ENCODE data around the gene FOXO3. TPM values are rescaled to one million over a fixed set of nuclear protein-coding genes. Genes with fewer than 3 reads are reported as not detected.

Gene FOXO3
- total RNA-seq, 2 donors from 2014 or later, result 108 to 144 TPM

DNA sequence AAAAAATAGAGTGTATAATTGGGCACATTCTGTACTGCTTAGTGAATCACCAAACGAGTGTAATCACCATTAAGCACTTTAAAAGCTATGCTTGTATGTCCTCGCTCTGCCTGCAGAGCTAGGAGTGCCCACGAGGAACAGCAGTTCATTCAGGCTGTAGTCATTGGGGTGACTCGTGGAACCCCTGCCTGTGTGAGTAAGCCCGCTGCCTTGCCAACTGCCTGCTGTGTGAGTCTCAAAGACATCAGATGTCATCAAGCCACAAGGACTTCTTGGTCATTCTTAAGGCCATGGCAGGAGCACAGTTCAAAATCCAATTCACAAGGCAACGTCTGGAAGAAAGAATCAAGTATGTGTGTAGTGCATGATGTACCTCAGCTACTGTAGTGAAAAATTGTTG, 60.4 kb downstream of the FOXO3 start:
- no peaks in the 10 kb centered on the region for H3K27me3 ChIP-seq (replicated peaks; ENCODE audit: insufficient read depth)
- H3K9me3 ChIP-seq, result no peaks in the 10 kb centered on the region
- no peaks in the 10 kb centered on the region for H3K36me3 ChIP-seq
- TF ChIP-seq, protein P1, sequence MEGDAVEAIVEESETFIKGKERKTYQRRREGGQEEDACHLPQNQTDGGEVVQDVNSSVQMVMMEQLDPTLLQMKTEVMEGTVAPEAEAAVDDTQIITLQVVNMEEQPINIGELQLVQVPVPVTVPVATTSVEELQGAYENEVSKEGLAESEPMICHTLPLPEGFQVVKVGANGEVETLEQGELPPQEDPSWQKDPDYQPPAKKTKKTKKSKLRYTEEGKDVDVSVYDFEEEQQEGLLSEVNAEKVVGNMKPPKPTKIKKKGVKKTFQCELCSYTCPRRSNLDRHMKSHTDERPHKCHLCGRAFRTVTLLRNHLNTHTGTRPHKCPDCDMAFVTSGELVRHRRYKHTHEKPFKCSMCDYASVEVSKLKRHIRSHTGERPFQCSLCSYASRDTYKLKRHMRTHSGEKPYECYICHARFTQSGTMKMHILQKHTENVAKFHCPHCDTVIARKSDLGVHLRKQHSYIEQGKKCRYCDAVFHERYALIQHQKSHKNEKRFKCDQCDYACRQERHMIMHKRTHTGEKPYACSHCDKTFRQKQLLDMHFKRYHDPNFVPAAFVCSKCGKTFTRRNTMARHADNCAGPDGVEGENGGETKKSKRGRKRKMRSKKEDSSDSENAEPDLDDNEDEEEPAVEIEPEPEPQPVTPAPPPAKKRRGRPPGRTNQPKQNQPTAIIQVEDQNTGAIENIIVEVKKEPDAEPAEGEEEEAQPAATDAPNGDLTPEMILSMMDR (IDR thresholded peaks at IDR 0.05), result no peak
- TF ChIP-seq POLR2AphosphoS5 (IDR thresholded peaks at IDR 0.05), result no peak
- no peak for TF ChIP-seq POLR2A (IDR thresholded peaks at IDR 0.05)
- WGBS, result 52% methylated on average over 6 of the region's 6 CpGs
- no peak overlapping the region for H3K27ac ChIP-seq
- DNase-seq (ENCODE audit: low spot score), result no peak
- H3K4me3 ChIP-seq, result no peak overlapping the region
- H3K4me1 ChIP-seq (replicated peaks), result no peaks in the 10 kb centered on the region
- intact Hi-C loops (cut with DNase I), result no loop called here

DNA sequence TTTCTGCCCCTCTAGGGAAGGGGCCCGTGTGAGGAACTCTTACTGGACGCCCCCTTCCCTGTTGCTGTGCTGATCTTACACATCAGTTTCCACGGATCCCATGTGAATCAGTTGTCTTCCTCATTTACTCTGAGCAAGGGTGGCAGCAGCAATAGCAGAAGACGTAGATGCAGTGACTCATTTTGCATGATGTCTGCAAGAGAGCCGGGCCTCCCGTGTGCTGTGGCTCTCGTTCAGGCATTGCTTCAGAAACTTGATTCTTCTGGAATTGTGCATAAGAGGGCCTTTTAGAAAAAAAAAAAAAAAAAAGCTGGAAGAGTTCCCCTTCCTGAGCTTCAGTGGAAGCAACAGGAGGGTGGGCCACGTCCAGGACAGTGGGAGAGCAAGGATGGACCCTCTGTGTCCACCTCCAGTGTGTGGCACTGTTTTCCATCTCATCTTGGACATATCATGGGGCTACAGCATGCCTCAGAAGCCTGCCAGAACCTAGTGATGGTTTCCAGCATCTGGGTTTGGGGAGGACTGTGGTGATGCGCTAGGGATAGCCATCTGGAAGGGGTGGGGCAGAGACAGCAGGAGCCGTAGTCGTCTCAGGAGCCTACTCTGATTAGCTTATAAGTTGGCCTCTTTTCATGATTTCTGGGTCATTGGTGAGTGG, 62.1 kb downstream of the FOXO3 start:
- H3K9me3 ChIP-seq, result no peaks in the 10 kb centered on the region
- DNase-seq (ENCODE audit: low spot score), result no peak
- no peaks in the 10 kb centered on the region for H3K27me3 ChIP-seq (replicated peaks; ENCODE audit: insufficient read depth)
- peak overlapping the region in 1 of 2 donors; percentile 9 for H3K27ac ChIP-seq
- no peak overlapping the region for H3K4me3 ChIP-seq
- TF ChIP-seq POLR2AphosphoS5 (IDR thresholded peaks at IDR 0.05), result no peak
- TF ChIP-seq POLR2A (IDR thresholded peaks at IDR 0.05), result no peak
- intact Hi-C loops (cut with DNase I), result no loop called here
- WGBS, result 65% methylated on average over 11 of the region's 11 CpGs
- no peaks in the 10 kb centered on the region for H3K4me1 ChIP-seq (replicated peaks)
- no peaks in the 10 kb centered on the region for H3K36me3 ChIP-seq

DNA sequence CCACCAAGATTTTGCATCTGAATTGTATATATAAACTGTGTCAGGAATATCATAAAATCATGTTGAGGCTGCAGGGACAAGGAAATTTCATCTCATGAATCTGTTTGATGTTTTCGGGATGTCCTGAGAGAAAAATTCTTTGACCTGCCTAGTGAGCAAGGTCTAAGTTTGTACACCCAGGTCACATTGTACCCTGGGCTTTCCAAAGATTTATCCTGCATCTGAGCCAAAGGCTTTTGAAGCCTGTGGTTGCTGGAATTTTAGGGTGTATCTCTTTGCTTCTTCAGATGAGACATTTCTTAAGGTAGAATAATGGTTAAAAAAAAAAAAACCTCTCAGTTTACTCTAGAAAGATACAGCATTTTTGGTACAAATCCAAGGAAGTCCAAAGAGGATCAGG, 63.3 kb downstream of the FOXO3 start:
- no peak overlapping the region for H3K4me3 ChIP-seq
- TF ChIP-seq POLR2A (IDR thresholded peaks at IDR 0.05) (no peak), POLR2AphosphoS5 (IDR thresholded peaks at IDR 0.05) (no peak)
- TF ChIP-seq, protein P1 (IDR thresholded peaks at IDR 0.05), result no peak
- H3K4me1 ChIP-seq (replicated peaks), result no peaks in the 10 kb centered on the region
- intact Hi-C loops (cut with DNase I), result no loop called here
- no peak for DNase-seq (ENCODE audit: low spot score)
- 64% methylated on average over 1 of the region's 1 CpG for WGBS
- no peaks in the 10 kb centered on the region for H3K27me3 ChIP-seq (replicated peaks; ENCODE audit: insufficient read depth)
- H3K9me3 ChIP-seq, result no peaks in the 10 kb centered on the region
- no peaks in the 10 kb centered on the region for H3K36me3 ChIP-seq
- H3K27ac ChIP-seq, result no peak overlapping the region

DNA sequence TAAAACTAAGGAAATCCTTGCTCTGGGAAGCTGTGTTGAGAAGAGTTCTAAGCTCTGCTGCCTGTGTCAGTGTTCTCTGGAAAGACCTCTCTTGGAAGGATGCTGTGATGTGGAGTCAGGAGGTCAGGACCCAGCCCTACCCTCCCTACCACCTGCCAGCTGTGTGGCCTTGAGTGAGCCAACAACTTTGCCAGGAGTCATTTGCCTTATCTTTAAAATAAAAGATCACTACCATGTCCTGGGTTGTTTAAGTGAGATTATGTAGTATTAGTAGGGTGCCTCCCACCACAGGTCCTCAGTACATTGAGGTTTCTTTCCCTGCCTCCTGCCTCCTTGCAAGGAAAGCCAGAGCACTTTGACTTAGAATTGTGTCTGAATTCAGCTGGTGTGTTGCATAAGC, 64.9 kb downstream of the FOXO3 start:
- Histone ChIP-seq H3K36me3 (no peaks in the 10 kb centered on the region), H3K27me3 (replicated peaks; ENCODE audit: insufficient read depth) (no peaks in the 10 kb centered on the region), H3K27ac (no peak overlapping the region), H3K4me3 (no peak overlapping the region), H3K9me3 (no peaks in the 10 kb centered on the region), H3K4me1 (replicated peaks) (no peaks in the 10 kb centered on the region)
- TF ChIP-seq POLR2A (IDR thresholded peaks at IDR 0.05) (no peak), POLR2AphosphoS5 (IDR thresholded peaks at IDR 0.05) (no peak)
- TF ChIP-seq, protein P1 (IDR thresholded peaks at IDR 0.05), result no peak
- intact Hi-C loops (cut with DNase I), result no loop called here
- no peak for DNase-seq (ENCODE audit: low spot score)

DNA sequence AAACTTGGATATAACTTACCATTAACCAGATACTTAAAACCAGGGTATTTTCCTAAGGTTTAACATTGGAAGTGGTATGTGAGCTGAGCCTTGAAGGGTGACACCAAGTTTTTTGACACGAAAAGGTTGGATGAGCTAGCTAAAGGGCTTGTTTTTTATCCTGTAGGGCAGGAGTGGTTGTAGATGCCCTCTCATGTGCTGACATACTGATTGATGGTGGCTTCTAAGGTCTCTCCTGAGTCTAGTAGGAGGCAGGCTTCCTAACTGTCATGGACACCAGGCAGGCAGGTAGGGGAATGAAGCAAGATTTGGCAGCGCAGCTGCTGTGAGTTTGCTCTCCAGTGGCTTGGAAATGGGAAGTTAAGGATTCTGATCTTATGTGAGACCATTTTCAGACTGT, 66.1 kb downstream of the FOXO3 start:
- 97% methylated on average over 2 of the region's 2 CpGs for WGBS
- TF ChIP-seq POLR2A (IDR thresholded peaks at IDR 0.05) (no peak), POLR2AphosphoS5 (IDR thresholded peaks at IDR 0.05) (no peak)
- TF ChIP-seq, protein P1 (IDR thresholded peaks at IDR 0.05), result no peak
- Histone ChIP-seq H3K27ac (no peak overlapping the region), H3K4me3 (no peak overlapping the region), H3K4me1 (replicated peaks) (no peaks in the 10 kb centered on the region), H3K9me3 (no peaks in the 10 kb centered on the region), H3K27me3 (replicated peaks; ENCODE audit: insufficient read depth) (no peaks in the 10 kb centered on the region), H3K36me3 (no peaks in the 10 kb centered on the region)
- no peak for DNase-seq (ENCODE audit: low spot score)
- intact Hi-C loops (cut with DNase I), result no loop called here

Measured in prostate gland (tissue), 2 donors.